DOHH2 (cell line): Measurements from ENCODE around the gene UNC5A.
A peak's percentile ranks its signal among the peaks of the same experiment; 100 is the strongest.

ENCODE experiments used
- H3F3A ChIP-seq: fragments of 200-600 bp; sonication (generic), shearing (Covaris generic); 2 replicates; pipeline ENCODE4 v1.6.0; 2016; ENCODE audit warnings: antibody characterized with exemption, mild to moderate bottlenecking; ENCODE audit not compliant: control insufficient read depth, insufficient read depth
- H3K27ac ChIP-seq: fragments of 200-600 bp; sonication (generic); 2 replicates; pipeline ENCODE4 v1.5.1; 2014; ENCODE audit warnings: low read depth, mild to moderate bottlenecking, low read length, moderate library complexity
- H3K27me3 ChIP-seq: fragments of 200-600 bp; sonication (generic); 2 replicates; pipeline ENCODE4 v1.6.1; 2014; ENCODE audit warnings: mild to moderate bottlenecking, low read length, mixed read lengths; ENCODE audit not compliant: control insufficient read depth
- H3K36me3 ChIP-seq: fragments of 200-600 bp; sonication (generic); 2 replicates; pipeline ENCODE4 v1.6.1; 2014; ENCODE audit warnings: mild to moderate bottlenecking, low read length, moderate library complexity, mixed read lengths; ENCODE audit not compliant: control insufficient read depth
- H3K4me1 ChIP-seq: fragments of 200-600 bp; sonication (generic); 2 replicates; pipeline ENCODE4 v1.6.1; 2014; ENCODE audit warnings: mild to moderate bottlenecking, low read length, mixed read lengths; ENCODE audit not compliant: control insufficient read depth
- H3K4me2 ChIP-seq: fragments of 200-600 bp; sonication (generic); 2 replicates; pipeline ENCODE4 v1.6.0; 2014; ENCODE audit warnings: mild to moderate bottlenecking, low read length, moderate library complexity
- H3K4me3 ChIP-seq: fragments of 200-600 bp; sonication (generic); 2 replicates; pipeline ENCODE4 v1.5.1; 2014; ENCODE audit warnings: mild to moderate bottlenecking, low read length, mixed read lengths
- H3K79me2 ChIP-seq: fragments of 200-600 bp; sonication (generic); 2 replicates; pipeline ENCODE4 v1.6.1; 2014; ENCODE audit warnings: mild to moderate bottlenecking, low read length, mixed read lengths; ENCODE audit not compliant: control insufficient read depth
- H3K9me2 ChIP-seq: fragments of 200-600 bp; sonication (generic); replicated peaks from 2 replicates; pipeline ENCODE4 v1.6.1; 2014; ENCODE audit warnings: mild to moderate bottlenecking, low read length, mixed read lengths; ENCODE audit not compliant: control insufficient read depth
- H3K9me3 ChIP-seq: fragments of 200-600 bp; sonication (generic); 2 replicates; pipeline ENCODE4 v1.6.1; 2014; ENCODE audit warnings: antibody characterized with exemption, low read length, mixed read lengths; ENCODE audit not compliant: control insufficient read depth, insufficient read depth
- H4K20me1 ChIP-seq: fragments of 200-600 bp; sonication (generic); 2 replicates; pipeline ENCODE4 v1.6.0; 2014; ENCODE audit warnings: low read depth, mild to moderate bottlenecking, antibody characterized with exemption, low read length, moderate library complexity; ENCODE audit not compliant: control insufficient read depth, insufficient read depth
- EZH2phosphoT487 ChIP-seq: fragments of 200-600 bp; sonication (generic); IDR thresholded peaks from 2 replicates; pipeline ENCODE4 v1.6.1; 2017; ENCODE audit warnings: borderline replicate concordance, mild to moderate bottlenecking, antibody characterized with exemption, low read length, moderate library complexity, mixed read lengths
- TF ChIP-seq, protein P1 (sequence below): fragments of 200-600 bp; sonication (generic); IDR thresholded peaks from one replicate; pipeline ENCODE4 v1.5.1; 2014; ENCODE audit warnings: antibody characterized with exemption, mild to moderate bottlenecking, low read depth, low read length; ENCODE audit not compliant: poor library complexity, severe bottlenecking

Gene UNC5A

DNA sequence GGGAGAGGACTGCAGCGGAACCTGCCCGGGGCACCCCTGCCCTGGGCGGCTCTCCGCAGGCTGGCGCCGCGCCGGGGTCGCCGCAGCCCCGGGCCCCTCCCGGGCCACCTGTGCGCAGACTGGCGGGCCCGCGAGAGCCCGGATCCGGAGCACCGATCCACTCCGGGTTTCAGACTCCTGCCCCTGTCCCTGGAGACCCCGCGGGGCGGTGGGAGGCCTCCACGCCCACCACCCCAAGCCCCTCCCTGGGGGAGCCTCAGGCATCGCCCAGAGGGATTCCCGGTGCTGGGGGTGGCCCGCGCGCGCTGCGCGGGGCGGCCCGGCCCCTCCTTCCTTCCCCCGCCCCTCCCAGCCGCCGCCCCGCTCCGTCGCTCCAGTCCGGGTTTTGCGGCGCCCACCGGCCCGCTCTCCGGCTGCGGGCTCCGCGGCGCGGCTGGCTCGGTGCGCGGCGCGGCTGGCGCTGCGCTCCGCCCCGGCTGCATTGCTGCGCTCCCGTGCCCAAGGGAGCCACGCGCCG is at the start of gene UNC5A:
Gene UNC5A, plus strand, starts transcription at position 479 of the 517 bp plus-strand sequence. CDS start 192 bp downstream, outside the sequence.
- Histone ChIP-seq H3K4me1 (peaks cover 7% of the 10 kb centered on the region; the same call in 1 of the 2 replicates), H3K36me3 (no peaks in the 10 kb centered on the region), H3K4me3 (peak within 1 kb of the TSS; percentile 54), H3K4me2 (peak within 1 kb of the TSS; percentile 64), H3K79me2 (no peaks in the 10 kb centered on the region), H3K9me2 (no peaks in the 10 kb centered on the region), H4K20me1 (no peaks in the 10 kb centered on the region), H3K9me3 (no peaks in the 10 kb centered on the region), H3K27ac (no peak within 1 kb of the TSS), H3F3A (no peaks in the 10 kb centered on the region), H3K27me3 (peaks cover 38% of the 10 kb centered on the region)
- TF ChIP-seq EZH2phosphoT487, result no peak
- TF ChIP-seq, protein P1, sequence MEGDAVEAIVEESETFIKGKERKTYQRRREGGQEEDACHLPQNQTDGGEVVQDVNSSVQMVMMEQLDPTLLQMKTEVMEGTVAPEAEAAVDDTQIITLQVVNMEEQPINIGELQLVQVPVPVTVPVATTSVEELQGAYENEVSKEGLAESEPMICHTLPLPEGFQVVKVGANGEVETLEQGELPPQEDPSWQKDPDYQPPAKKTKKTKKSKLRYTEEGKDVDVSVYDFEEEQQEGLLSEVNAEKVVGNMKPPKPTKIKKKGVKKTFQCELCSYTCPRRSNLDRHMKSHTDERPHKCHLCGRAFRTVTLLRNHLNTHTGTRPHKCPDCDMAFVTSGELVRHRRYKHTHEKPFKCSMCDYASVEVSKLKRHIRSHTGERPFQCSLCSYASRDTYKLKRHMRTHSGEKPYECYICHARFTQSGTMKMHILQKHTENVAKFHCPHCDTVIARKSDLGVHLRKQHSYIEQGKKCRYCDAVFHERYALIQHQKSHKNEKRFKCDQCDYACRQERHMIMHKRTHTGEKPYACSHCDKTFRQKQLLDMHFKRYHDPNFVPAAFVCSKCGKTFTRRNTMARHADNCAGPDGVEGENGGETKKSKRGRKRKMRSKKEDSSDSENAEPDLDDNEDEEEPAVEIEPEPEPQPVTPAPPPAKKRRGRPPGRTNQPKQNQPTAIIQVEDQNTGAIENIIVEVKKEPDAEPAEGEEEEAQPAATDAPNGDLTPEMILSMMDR, result no peak

DNA sequence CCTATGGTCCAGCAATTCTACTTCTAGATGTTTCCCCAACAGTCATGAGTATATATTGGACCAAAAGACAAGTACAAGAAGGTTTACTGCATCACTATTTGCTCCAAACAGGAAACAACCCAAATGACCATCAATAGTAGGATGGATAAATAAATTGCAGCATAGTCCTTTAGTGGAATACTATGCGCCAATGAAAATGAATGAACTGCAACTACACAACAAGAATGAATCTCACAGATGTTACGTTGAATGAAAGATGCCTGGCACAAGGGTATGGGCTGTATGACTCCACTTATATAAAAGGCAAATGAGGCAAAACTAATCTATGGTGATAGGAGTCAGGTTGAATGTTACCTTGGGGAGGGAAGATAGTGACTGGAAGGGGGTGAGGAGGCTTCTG is 48.6 kb upstream of the UNC5A start:
- H4K20me1 ChIP-seq, result no peaks in the 10 kb centered on the region
- H3K9me2 ChIP-seq, result no peaks in the 10 kb centered on the region
- no peaks in the 10 kb centered on the region for H3K36me3 ChIP-seq
- no peaks in the 10 kb centered on the region for H3K79me2 ChIP-seq
- H3K27ac ChIP-seq, result no peak overlapping the region
- H3K27me3 ChIP-seq, result peaks cover 26% of the 10 kb centered on the region
- no peak overlapping the region for H3K4me2 ChIP-seq
- no peak for TF ChIP-seq EZH2phosphoT487
- TF ChIP-seq, protein P1, result no peak
- no peak overlapping the region for H3K4me3 ChIP-seq
- no peaks in the 10 kb centered on the region for H3K4me1 ChIP-seq
- H3F3A ChIP-seq, result no peaks in the 10 kb centered on the region
- no peaks in the 10 kb centered on the region for H3K9me3 ChIP-seq

DNA sequence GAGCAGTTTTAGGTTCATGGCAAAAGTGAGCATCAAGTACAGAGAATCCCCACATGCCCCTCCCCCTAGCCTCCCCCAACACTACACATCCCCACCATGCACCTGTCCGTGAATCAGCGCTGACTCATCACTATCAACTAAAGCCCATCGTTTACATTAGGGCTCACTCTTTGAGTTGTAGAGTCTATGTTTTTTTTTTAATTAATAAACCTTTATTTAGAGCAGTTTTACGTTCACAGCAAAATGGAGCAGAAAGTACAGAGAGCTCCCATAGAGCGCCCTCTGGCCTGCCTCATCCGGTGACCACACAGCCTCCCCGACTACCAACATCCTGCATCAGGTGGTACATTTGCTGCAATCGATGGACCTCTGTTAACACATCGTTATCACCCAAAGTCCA is 47.9 kb upstream of the UNC5A start:
- H3K79me2 ChIP-seq, result no peaks in the 10 kb centered on the region
- peaks cover 24% of the 10 kb centered on the region for H3K27me3 ChIP-seq
- H3K27ac ChIP-seq, result no peak overlapping the region
- no peaks in the 10 kb centered on the region for H3K9me3 ChIP-seq
- TF ChIP-seq, protein P1, result no peak
- TF ChIP-seq EZH2phosphoT487, result no peak
- no peaks in the 10 kb centered on the region for H3K36me3 ChIP-seq
- H3K9me2 ChIP-seq, result no peaks in the 10 kb centered on the region
- H3K4me1 ChIP-seq, result no peaks in the 10 kb centered on the region
- no peaks in the 10 kb centered on the region for H4K20me1 ChIP-seq
- no peaks in the 10 kb centered on the region for H3F3A ChIP-seq
- H3K4me2 ChIP-seq, result no peak overlapping the region
- H3K4me3 ChIP-seq, result no peak overlapping the region
